ENCODE measurements around the gene GLI3. TPM values are rescaled to one million over a fixed set of nuclear protein-coding genes. Genes with fewer than 3 reads are reported as not detected.

The GLI3 gene
- total RNA-seq, 4 donors from 2014 or later: 8.6 to 12.6 (median 8.7) TPM

- Histone ChIP-seq H3K27ac (no peak overlapping the region), H3K36me3 (peaks cover 0 to 39% (median 0%) of the 10 kb centered on the region in 3 donors), H3K4me1 (peaks cover 0 to 17% (median 4%) of the 10 kb centered on the region in 4 donors), H3K27me3 (no peaks in the 10 kb centered on the region), H3K9me3 (no peaks in the 10 kb centered on the region), H3K4me3 (no peak overlapping the region)
- DNase-seq (ENCODE audit: low spot score in 2 of 2): no peak
- 89 to 97% methylated on average over 4 of the region's 4 CpGs for WGBS, 2 donors
- TF ChIP-seq POLR2A (IDR thresholded peaks at IDR 0.05): no peak
- TF ChIP-seq CTCF (IDR thresholded peaks at IDR 0.05): no peak
- TF ChIP-seq EP300 (IDR thresholded peaks at IDR 0.05): no peak
Measured at GRCh38 chr7:42024537-42024936, 212.5 kb downstream of the GLI3 start.

GRCh38 chr7:42023262-42023661 lies 213.7 kb downstream of the GLI3 start:
- Histone ChIP-seq H3K27me3 (no peaks in the 10 kb centered on the region), H3K27ac (peak overlapping the region in 1 of 4 donors; percentile 45), H3K4me3 (no peak overlapping the region), H3K9me3 (no peaks in the 10 kb centered on the region), H3K4me1 (peaks cover 0 to 17% (median 4%) of the 10 kb centered on the region in 4 donors), H3K36me3 (peaks cover 0 to 39% (median 0%) of the 10 kb centered on the region in 3 donors)
- no peak for DNase-seq (ENCODE audit: low spot score in 2 of 2)
- WGBS, 2 donors: 38% methylated on average over 10 of the region's 10 CpGs
- no peak for TF ChIP-seq CTCF (IDR thresholded peaks at IDR 0.05)
- TF ChIP-seq POLR2A (IDR thresholded peaks at IDR 0.05): no peak
- no peak for TF ChIP-seq EP300 (IDR thresholded peaks at IDR 0.05)

- Histone ChIP-seq H3K4me1 (peaks cover 0 to 17% (median 4%) of the 10 kb centered on the region in 4 donors), H3K9me3 (no peaks in the 10 kb centered on the region), H3K4me3 (no peak overlapping the region), H3K27me3 (no peaks in the 10 kb centered on the region), H3K27ac (no peak overlapping the region), H3K36me3 (peaks cover 0 to 39% (median 0%) of the 10 kb centered on the region in 3 donors)
- no peak for DNase-seq (ENCODE audit: low spot score in 2 of 2)
- TF ChIP-seq CTCF (IDR thresholded peaks at IDR 0.05) (no peak), POLR2A (IDR thresholded peaks at IDR 0.05) (no peak), EP300 (IDR thresholded peaks at IDR 0.05) (no peak)
- 58 to 80% methylated on average over 2 of the region's 2 CpGs for WGBS, 2 donors
Measured at GRCh38 chr7:42022791-42023190, 214.2 kb downstream of the GLI3 start.

- no peak overlapping the region for H3K27ac ChIP-seq
- 76 to 79% methylated on average over 6 of the region's 6 CpGs for WGBS, 2 donors
- DNase-seq (ENCODE audit: low spot score in 2 of 2): no peak
- TF ChIP-seq CTCF (IDR thresholded peaks at IDR 0.05) (no peak), EP300 (IDR thresholded peaks at IDR 0.05) (no peak), POLR2A (IDR thresholded peaks at IDR 0.05) (no peak)
- H3K4me3 ChIP-seq: no peak overlapping the region
- peaks cover 0 to 39% (median 0%) of the 10 kb centered on the region in 3 donors for H3K36me3 ChIP-seq
- no peaks in the 10 kb centered on the region for H3K27me3 ChIP-seq
- peaks cover 0 to 17% (median 4%) of the 10 kb centered on the region in 4 donors for H3K4me1 ChIP-seq
- H3K9me3 ChIP-seq: no peaks in the 10 kb centered on the region
Measured at GRCh38 chr7:42022056-42022455, 215.0 kb downstream of the GLI3 start.

- Histone ChIP-seq H3K36me3 (peaks cover 0 to 38% (median 0%) of the 10 kb centered on the region in 3 donors), H3K27me3 (no peaks in the 10 kb centered on the region), H3K9me3 (no peaks in the 10 kb centered on the region), H3K27ac (no peak overlapping the region), H3K4me1 (peaks cover 0 to 17% (median 4%) of the 10 kb centered on the region in 4 donors), H3K4me3 (no peak overlapping the region)
- TF ChIP-seq CTCF (IDR thresholded peaks at IDR 0.05): no peak
- TF ChIP-seq EP300 (IDR thresholded peaks at IDR 0.05): no peak
- no peak for TF ChIP-seq POLR2A (IDR thresholded peaks at IDR 0.05)
- DNase-seq (ENCODE audit: low spot score in 2 of 2): no peak
- 68 to 70% methylated on average over 3 of the region's 3 CpGs for WGBS, 2 donors
Measured at GRCh38 chr7:42021631-42022030, 215.4 kb downstream of the GLI3 start.

Measured in tibial nerve (tissue), 4 donors.